Ascending aorta (tissue), 2 donors: ENCODE measurements around the gene PLB1. TPM values are rescaled to one million over a fixed set of nuclear protein-coding genes. Genes with fewer than 3 reads are reported as not detected.

ENCODE experiments used
- DNase-seq, 2 donors: peaks; one replicate each; pipeline ENCODE4 v3.0.0-alpha.2; 2019; ENCODE audit warnings: low spot score in 2 of 2
- H3K27ac ChIP-seq, 2 donors: fragments of 200-600 bp; sonication (generic); one replicate each; pipeline ENCODE4 v1.5.1; 2016 to 2017; ENCODE audit warnings: mild to moderate bottlenecking in 1 of 2
- H3K27me3 ChIP-seq: fragments of 200-600 bp; sonication (generic); one replicate; pipeline ENCODE4 v1.5.1; 2017
- H3K36me3 ChIP-seq, 2 donors: fragments of 200-600 bp; sonication (generic); one replicate each; pipeline ENCODE4 v1.5.1; 2016
- H3K4me1 ChIP-seq, 2 donors: fragments of 200-600 bp; sonication (generic); one replicate each; pipeline ENCODE4 v1.5.1; 2016 to 2017; ENCODE audit warnings: mild to moderate bottlenecking in 1 of 2
- H3K4me3 ChIP-seq, 2 donors: fragments of 200-600 bp; sonication (generic); one replicate each; pipeline ENCODE4 v1.5.1; 2016 to 2017; ENCODE audit warnings: mild to moderate bottlenecking in 1 of 2
- H3K9me3 ChIP-seq, 2 donors: fragments of 200-600 bp; sonication (generic); one replicate each; pipeline ENCODE4 v1.5.1; 2016
- intact Hi-C: fragments of 100-400 bp; cut with DNase I; formaldehyde crosslinking; loops from one replicate; pipeline ENCODE4 v1.15.1; 2023
- total RNA-seq: library from RNA; depleted of rRNA; stranded (reverse); fragments of >200 nt; gene quantifications from one replicate; pipeline ENCODE4 v1.1.0, GENCODE V29; 2016
- TF ChIP-seq, protein P1 (sequence below), 3 experiments: fragments of 200-600 bp in 2 of 3; fragments of 450-650 bp in 1 of 3; sonication (generic) in 2 of 3; IDR thresholded peaks; one replicate each; pipeline ENCODE4 v1.5.1; 2016 to 2019; ENCODE audit warnings: antibody characterized with exemption in 3 of 3, mild to moderate bottlenecking in 1 of 3, moderate library complexity in 1 of 3

The PLB1 gene
- total RNA-seq, 1 donor from 2014 or later, result 9.7 TPM

DNA sequence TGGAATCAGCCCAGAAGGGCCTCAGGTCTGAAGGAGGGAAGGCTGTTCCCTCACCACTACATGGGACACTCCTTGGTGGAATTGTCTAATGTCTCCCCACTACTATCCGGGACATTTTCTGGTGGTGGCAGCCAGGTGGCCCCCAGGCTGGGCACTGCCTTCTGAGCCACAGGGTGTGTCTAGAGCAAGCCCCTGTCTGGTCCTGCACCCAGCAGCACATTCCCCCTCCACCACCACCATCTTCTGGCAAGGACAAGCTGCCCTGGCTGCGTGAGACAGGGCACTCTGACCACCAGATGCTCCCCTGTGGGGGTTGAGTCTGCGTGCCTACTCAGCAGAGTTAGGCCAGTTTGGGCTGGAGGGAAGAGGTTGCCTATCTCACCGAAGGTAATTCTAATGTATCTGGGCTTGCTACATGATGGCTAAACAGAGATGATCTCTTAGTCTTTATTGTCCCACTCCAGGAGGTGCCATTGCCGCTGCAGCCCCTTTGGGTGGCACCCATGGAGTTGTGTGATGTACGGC is 106.3 kb downstream of the PLB1 start:
- DNase-seq, result no peak
- H3K4me1 ChIP-seq, result peaks cover 0 to 19% of the 10 kb centered on the region in 2 donors
- TF ChIP-seq, protein P1, sequence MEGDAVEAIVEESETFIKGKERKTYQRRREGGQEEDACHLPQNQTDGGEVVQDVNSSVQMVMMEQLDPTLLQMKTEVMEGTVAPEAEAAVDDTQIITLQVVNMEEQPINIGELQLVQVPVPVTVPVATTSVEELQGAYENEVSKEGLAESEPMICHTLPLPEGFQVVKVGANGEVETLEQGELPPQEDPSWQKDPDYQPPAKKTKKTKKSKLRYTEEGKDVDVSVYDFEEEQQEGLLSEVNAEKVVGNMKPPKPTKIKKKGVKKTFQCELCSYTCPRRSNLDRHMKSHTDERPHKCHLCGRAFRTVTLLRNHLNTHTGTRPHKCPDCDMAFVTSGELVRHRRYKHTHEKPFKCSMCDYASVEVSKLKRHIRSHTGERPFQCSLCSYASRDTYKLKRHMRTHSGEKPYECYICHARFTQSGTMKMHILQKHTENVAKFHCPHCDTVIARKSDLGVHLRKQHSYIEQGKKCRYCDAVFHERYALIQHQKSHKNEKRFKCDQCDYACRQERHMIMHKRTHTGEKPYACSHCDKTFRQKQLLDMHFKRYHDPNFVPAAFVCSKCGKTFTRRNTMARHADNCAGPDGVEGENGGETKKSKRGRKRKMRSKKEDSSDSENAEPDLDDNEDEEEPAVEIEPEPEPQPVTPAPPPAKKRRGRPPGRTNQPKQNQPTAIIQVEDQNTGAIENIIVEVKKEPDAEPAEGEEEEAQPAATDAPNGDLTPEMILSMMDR (IDR thresholded peaks at IDR 0.05), result no peak
- no peaks in the 10 kb centered on the region for H3K36me3 ChIP-seq
- H3K4me3 ChIP-seq, result peak overlapping the region in 1 of 2 donors; percentile 25
- no peaks in the 10 kb centered on the region for H3K9me3 ChIP-seq
- intact Hi-C loops, result no loop called here
- peak overlapping the region in 1 of 2 donors; percentile 23 for H3K27ac ChIP-seq
- no peaks in the 10 kb centered on the region for H3K27me3 ChIP-seq

DNA sequence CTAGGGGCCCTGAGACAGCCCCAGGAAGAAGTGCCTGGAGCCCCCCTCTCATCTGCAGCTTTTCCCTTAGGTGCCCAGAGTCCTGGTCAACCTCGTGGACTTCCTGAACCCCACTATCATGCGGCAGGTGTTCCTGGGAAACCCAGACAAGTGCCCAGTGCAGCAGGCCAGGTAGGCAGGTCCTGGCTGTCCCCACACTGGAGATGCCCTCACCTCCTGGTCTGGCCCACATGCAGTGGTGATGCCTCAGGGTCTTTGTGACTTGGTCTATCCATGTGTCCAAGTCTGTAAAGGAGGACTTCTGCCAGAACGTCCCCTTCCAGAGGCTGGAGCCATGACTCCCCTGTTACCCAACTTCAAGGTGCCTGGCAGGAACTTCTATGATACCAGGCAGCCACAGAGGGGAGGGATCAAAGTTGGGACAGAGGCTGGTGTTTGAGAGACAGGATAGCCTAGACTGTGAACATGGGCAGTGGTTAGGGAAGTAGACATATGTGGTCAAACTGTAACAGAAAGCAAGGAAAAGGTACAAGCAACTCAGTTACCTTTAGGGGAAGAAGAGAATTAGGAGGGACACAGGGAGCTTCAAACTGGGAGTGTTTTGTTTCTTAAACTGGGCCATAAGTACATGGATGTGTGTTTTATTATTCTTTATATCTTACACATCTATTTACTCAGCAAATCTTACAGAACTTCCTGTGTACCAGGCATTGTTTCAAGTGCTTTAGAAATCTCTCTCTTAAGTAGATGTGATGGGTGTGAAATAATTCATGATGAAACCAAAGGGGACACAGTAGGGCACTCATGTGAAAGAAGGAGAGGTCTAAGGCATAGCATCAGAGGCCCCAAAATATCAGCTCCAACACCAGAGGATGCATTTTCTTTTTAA is 107.1 kb downstream of the PLB1 start:
- TF ChIP-seq, protein P1 (IDR thresholded peaks at IDR 0.05), result no peak
- Histone ChIP-seq H3K27ac (peak overlapping the region in 1 of 2 donors; percentile 8), H3K36me3 (no peaks in the 10 kb centered on the region)

DNA sequence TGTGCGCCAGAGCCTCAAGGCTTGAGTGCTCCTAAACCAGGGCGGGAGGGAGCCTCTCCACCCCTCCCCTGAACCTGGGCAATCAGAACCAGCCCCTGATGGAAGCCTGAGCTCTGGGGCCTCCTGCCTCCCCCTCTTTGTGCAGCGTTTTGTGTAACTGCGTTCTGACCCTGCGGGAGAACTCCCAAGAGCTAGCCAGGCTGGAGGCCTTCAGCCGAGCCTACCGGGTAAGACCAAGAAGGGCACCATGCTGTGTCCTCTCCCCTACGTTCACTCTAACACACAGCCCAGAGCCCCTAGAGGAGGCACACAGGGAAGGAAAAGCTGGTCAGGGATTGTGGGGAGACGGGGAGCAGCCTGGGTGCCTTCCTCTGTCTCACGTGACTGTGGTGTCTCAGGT is 108.0 kb downstream of the PLB1 start:
- no peak overlapping the region for H3K4me3 ChIP-seq
- H3K4me1 ChIP-seq, result peaks cover 0 to 8% of the 10 kb centered on the region in 2 donors
- H3K27me3 ChIP-seq, result no peaks in the 10 kb centered on the region
- H3K27ac ChIP-seq, result no peak overlapping the region
- TF ChIP-seq, protein P1 (IDR thresholded peaks at IDR 0.05), result no peak
- no peaks in the 10 kb centered on the region for H3K36me3 ChIP-seq
- H3K9me3 ChIP-seq, result no peaks in the 10 kb centered on the region
- DNase-seq, result no peak
- intact Hi-C loops, result no loop called here

More for the DNA sequence above, 107.1 kb downstream of the PLB1 start:
- intact Hi-C loops, result no loop called here
- peaks cover 0 to 16% of the 10 kb centered on the region in 2 donors for H3K4me1 ChIP-seq
- no peaks in the 10 kb centered on the region for H3K27me3 ChIP-seq
- DNase-seq, result no peak
- H3K4me3 ChIP-seq, result no peak overlapping the region
- H3K9me3 ChIP-seq, result no peaks in the 10 kb centered on the region

DNA sequence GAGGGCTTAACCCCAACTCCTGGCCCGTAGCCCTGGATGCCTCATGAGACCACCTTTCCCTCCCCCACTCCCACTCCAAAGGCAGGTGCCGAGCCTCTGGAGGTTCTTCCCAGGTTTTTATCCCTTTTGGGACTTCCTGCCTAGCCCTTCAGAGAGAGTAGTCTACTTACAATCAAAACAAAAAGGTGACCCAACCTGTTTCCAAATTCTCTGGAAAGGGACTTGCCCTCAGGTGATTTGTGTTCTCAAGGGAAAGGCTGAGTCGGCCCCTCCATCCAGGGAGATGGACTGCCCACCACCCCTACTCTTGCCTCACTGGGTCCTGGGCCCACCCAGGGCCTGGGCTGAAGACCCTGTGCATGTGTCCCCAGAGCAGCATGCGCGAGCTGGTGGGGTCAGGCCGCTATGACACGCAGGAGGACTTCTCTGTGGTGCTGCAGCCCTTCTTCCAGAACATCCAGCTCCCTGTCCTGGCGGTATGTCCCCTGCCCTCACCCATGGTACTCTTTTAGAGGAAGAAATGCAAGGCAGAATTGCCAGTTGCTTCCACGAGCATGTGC is 108.5 kb downstream of the PLB1 start:
- TF ChIP-seq, protein P1 (IDR thresholded peaks at IDR 0.05), result no peak
- peaks cover 0 to 4% of the 10 kb centered on the region in 2 donors for H3K4me1 ChIP-seq
- H3K36me3 ChIP-seq, result no peaks in the 10 kb centered on the region
- no peaks in the 10 kb centered on the region for H3K27me3 ChIP-seq
- no peak overlapping the region for H3K27ac ChIP-seq
- no peak for DNase-seq
- intact Hi-C loops, result no loop called here
- H3K4me3 ChIP-seq, result no peak overlapping the region
- no peaks in the 10 kb centered on the region for H3K9me3 ChIP-seq

DNA sequence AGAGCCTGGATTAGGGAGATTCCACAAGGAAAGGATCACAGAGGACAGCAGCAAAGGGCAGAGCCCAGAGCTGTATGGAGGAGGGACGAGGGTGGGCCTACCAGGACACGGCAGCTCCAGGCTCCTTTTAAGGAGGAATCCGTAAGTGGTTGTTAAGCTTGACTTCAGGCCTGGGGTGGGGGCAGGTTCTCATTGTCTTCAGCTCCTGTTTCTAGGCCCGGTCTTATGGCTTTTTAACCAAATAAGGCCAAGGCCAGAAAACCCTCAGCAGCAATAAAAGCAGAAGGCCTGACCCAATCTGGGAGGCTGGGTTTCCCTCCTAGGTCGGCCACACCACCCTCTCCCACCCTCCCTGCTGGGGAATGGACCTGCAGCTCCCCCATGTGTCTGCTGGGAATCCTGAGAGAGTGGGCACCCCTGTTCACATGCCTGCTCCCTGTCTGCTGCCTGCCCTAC is 111.2 kb downstream of the PLB1 start:
- Histone ChIP-seq H3K27me3 (no peaks in the 10 kb centered on the region), H3K27ac (peak overlapping the region; percentile 56 to 59), H3K4me1 (peaks cover 0 to 14% of the 10 kb centered on the region in 2 donors), H3K36me3 (no peaks in the 10 kb centered on the region), H3K4me3 (no peak overlapping the region), H3K9me3 (no peaks in the 10 kb centered on the region)
- TF ChIP-seq, protein P1 (IDR thresholded peaks at IDR 0.05), result no peak
- DNase-seq, result no peak
- intact Hi-C loops, result no loop called here
